ENCODE measurements around the gene ZNF157.
A peak's percentile ranks its signal among the peaks of the same experiment; 100 is the strongest.
"Not testable (repeated sequence)": the region's sequence is repeated elsewhere in the genome, so short reads cannot be mapped to it uniquely, and the experiment has no call there.

ZNF157 gene

DNA sequence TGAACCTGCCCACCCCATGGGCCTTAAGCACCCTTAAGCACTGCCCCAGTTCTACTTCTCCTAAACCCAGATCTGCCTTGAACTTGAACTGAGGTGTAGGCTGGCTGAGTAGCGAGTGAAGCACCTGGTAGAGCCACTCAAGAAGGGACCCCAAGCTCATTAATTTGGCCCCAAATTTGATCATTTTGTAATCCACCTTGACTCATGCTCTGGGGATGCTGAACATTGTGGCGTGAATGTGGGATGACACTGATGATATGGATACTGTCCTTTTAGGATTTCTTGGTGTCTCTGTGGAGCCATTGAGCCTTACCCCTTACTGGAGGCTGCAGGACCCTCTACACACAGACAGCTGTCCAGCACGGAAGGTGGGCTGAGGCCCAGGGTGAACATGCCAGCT lies at the start of gene ZNF157:
Gene ZNF157, plus strand, starts transcription at position 301 of the 400 bp plus-strand sequence. Its CDS starts 91 bp downstream, at position 392.
- no peak within 1 kb of the TSS for H3K4me3 ChIP-seq (ENCODE audit: low read depth, low read length)
- DNase-seq (ENCODE audit: low read depth): no peak

- peak; percentile 15 for DNase-seq (ENCODE audit: low read depth)
- no peak overlapping the region for H3K4me3 ChIP-seq (ENCODE audit: low read depth, low read length)
Observed at GRCh38 chrX:47321386-47321785, 49.0 kb upstream of the ZNF157 start.

DNA sequence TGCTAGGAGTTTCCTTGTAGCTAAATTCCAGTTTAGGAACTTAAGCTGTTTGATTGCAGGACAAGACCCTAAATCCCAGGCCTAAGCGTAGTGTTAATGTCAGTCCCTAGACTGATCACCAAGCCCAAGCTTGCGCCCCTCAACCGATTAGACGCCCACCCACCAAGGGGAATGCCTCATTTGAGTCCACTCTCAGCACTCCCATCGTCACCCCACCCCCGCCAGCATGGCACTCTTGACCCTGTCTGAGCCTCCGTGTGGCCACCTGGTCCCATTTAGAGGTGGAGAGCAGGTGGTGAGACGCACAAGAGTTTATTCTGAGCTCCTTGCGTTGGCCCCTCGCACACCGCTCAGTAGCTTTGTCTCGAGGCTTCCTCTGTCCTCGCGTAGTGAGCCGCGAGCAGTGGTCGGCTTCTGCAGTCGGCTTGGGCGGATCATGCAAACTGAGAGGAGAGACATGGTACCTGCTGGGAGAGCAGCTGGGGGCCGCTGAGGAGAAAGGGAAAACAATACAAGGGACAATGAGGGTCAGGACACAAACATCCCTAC lies 48.5 kb upstream of the ZNF157 start:
- no peak for DNase-seq (ENCODE audit: low read depth)
- H3K4me3 ChIP-seq (ENCODE audit: low read depth, low read length): no peak overlapping the region

DNA sequence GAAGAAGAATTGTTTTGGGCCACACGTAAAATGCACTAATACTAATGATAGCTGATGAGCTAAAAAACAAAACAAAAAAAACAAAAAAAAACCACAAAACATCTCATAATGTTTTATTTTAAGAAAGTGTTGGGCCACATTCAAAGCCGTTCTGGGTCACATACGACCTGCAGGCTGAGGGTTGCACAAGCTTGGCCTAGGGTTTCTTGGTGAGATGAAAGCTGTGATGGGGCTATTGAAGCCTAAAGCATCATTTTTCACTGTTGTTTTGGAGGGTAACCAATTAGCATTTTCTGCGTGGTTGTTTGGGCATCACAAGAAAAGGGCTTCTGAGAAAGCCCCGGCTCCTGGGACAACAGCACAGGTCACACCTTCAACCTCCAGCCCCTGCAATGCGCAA lies 42.5 kb upstream of the ZNF157 start:
- no peak for DNase-seq (ENCODE audit: low read depth)

GRCh38 chrX:47332729-47333128 lies 37.6 kb upstream of the ZNF157 start:
- DNase-seq (ENCODE audit: low read depth): not testable (repeated sequence)

More for the DNA sequence above, 42.5 kb upstream of the ZNF157 start:
- no peak overlapping the region for H3K4me3 ChIP-seq (ENCODE audit: low read depth, low read length)

DNA sequence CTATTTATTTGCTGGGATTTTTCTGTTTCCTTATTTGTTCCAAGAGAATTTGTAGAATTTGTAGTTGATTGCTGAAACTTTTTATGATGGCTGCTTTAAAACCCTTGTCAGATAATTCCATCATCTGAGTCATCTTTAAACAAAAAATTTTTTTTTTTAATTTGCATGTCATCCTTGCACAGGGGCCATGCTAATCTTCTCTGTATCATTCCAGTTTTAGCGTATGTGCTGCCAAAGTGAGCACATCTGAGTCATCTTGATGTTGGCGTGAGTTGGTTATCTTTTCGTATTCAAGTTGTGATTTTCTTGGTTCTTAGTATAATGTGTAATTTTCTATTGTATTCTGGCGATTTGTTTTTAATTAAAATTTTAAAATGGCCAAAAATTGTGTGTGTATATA lies 18.7 kb upstream of the ZNF157 start:
- no peak overlapping the region for H3K4me3 ChIP-seq (ENCODE audit: low read depth, low read length)
- no peak for DNase-seq (ENCODE audit: low read depth)

More at GRCh38 chrX:47332729-47333128, 37.6 kb upstream of the ZNF157 start:
- not testable (repeated sequence) for H3K4me3 ChIP-seq (ENCODE audit: low read depth, low read length)

DNA sequence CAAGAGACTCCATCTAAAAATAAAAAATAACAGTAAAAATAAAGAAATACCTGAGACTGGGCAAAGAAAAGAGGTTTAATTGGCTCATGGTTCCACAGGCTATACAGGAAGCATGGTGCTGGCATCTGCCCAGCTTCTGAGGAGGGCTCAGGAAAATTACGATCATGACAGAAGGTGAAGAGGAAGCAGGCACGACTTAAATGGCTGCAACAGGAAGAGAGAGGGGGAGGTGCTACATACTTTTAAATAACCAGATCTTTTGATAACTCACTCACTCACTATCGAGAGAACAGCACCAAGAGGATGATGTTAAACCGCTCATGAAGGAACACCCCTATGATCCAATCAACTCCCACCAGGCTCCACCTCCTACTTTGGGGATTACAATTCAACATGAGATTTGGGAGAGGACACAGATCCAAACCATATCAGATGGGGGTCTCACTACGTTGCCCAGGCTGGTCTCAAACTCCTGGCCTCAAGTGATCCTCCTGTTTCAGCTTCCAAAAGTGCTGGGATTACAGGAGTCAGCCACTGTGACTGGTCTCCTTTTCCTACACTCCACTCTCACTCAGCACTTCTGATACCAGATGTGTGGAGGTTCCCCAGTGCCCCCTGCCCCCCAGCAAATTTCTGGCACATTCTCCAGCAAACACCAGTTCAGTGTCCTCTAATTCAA lies 11.9 kb upstream of the ZNF157 start:
- H3K4me3 ChIP-seq (ENCODE audit: low read depth, low read length): no peak overlapping the region
- no peak for DNase-seq (ENCODE audit: low read depth)

- no peak overlapping the region for H3K4me3 ChIP-seq (ENCODE audit: low read depth, low read length)
- no peak for DNase-seq (ENCODE audit: low read depth)
Observed at GRCh38 chrX:47360423-47361179, 9.8 kb upstream of the ZNF157 start.

DNA sequence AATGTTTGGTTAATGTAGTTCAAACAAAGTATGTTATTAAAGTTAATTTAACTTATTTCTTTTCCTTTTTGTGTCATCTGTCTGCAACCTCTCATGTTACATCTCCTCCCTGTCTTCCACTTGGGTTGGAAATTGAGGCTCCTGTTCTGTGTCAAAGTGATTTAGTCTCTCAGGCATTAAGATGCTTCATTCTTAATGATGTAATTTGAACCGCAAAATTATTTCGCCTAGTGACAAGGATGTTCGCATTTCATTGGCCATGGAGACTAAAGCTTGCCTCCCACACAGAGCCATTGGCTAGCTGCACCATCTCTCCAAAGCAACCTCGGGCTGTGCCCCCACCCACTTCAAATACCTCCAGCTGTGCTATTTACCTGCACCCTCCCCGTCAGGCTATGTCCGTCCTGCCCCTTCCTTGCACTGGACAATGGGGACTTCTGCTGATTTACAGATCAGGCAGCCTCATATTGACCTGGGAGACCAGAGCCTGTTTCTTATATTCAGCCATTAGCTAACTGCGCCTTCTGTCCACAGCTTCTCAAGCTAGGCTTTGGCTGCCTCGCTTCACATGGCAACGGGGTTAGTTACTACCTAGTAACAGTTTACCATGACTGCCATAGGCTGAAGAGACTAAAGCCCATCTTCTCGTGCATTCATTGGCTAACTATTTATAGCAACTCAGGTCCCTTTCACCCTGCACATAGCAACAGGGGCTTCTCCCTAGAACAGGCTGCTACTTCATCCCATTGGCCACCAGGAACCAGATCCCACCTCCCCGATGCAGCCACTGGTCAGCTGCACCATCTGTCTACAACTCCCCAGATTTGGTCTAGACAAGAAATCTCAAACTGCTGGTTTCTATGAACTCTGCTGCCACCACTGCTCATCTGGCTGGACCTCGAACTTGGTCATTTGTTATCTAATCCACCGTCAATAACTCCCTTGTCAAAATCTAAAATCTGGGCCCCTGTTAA lies 8.6 kb upstream of the ZNF157 start:
- DNase-seq (ENCODE audit: low read depth): peak; percentile 90
- peak overlapping the region; percentile 41 for H3K4me3 ChIP-seq (ENCODE audit: low read depth, low read length)

DNA sequence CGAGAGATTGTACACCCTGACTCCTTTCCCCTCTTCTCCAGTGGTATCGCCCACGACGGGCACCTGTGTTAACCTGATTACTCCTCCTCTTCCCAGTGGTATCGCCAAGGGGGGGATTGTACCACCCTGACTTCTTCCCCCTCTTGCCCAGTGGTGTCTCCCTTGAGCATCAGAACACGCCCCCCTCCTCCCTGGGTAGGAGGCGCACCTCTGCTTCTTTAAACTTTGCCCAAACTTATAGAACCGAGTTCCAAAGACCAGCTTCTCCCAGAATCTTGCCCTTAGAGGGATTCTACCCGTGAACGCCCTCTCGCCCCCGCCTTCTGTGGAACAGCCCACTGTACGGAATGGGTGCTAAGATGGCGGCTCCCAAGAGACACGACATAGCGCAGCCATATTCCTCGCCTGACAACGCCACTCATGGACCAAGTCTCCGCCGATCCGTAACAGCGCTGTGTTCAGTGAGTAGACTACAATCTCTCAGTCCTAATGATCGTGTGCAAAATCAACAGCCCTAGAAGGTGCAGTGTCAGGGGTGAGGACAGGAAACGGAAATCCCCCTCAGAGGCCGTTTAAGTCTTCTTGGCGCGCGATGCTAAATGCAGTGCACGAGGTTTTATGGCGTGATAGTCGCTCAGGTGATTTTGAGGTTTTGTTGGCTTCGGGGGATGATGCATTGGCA lies 4.2 kb upstream of the ZNF157 start:
- H3K4me3 ChIP-seq (ENCODE audit: low read depth, low read length): peak overlapping the region; percentile 48
- DNase-seq (ENCODE audit: low read depth): peak; percentile 25

DNA sequence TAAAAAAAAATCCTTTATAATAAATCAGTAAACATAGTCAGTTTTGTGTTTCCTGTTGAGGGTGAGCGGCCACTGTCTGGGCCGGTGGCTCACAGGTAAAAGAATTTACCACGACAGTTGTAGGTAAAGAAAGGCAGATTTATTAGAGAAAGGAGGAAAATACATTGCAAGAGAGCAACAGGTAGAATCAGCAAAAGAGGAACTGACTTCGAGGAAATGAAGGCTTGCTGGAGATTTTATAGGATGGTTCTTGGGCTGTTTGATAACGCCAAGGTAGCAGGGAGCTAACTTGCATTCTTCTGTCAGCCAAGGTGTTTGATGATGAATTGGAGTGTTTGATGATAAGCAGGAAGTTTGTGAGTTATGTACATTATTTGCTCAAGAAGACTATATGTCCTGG lies 2.8 kb downstream of the ZNF157 start:
- DNase-seq (ENCODE audit: low read depth): no peak
- no peak overlapping the region for H3K4me3 ChIP-seq (ENCODE audit: low read depth, low read length)

DNA sequence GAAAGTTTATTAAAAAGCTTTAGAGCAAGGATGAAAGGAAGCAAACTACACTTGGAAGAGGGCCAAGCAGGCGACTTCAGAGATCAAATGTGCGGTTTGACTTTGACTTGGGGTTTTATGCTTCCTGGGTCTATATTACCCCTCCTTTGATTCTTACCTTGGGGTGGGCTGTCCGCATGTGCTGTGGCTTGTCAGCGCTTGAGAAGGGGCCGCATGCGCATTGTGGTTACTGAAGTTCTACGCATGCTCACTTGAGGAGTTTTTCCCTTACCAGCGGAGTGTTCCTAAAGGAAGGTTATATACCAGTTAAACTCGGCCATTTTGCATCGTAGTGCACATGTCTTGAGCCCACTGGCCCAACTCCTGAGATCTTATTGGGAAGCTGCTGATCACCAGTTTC lies 9.9 kb downstream of the ZNF157 start:
- no peak overlapping the region for H3K4me3 ChIP-seq (ENCODE audit: low read depth, low read length)
- DNase-seq (ENCODE audit: low read depth): no peak

DNA sequence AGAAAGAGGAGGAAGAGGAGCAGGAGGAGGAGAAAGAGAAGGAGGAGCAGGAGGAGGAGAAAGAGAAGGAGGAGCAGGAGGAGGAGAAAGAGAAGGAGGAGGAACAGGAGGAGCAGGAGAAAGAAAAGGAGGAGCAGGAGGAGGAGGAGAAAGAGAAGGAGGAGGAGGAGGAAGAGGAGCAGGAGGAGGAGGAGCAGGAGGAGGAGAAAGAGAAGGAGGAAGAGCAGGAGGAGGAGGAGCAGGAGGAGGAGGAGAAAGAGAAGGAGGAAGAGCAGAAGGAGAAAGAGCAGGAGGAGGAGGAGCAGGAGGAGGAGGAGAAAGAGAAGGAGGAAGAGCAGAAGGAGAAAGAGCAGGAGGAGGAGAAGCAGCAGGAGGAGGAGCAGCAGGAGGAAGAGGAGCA lies 10.5 kb downstream of the ZNF157 start:
- not testable (repeated sequence) for H3K4me3 ChIP-seq (ENCODE audit: low read depth, low read length); DNase-seq (ENCODE audit: low read depth)

GRCh38 chrX:47384502-47384901 lies 14.1 kb downstream of the ZNF157 start:
- DNase-seq (ENCODE audit: low read depth): no peak
- H3K4me3 ChIP-seq (ENCODE audit: low read depth, low read length): no peak overlapping the region

DNA sequence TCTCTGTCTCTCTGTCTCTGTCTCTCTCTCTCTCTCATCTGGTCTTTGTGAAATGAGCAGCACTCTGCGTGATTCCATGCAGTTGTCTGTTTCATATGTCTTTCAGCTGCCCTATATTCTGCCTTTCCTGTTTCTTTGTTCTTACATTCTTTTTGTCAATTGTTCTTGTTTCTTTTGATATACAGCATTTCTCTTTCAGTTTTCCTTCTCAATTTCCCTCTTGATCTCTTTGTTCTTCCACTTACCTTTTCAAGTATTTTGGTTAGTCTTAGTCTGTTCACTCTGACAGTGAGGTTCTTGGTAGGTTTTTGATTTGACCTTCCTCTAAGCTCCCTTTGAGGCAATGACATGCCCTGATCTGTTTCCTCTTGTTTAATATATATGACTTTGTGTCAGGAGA lies 20.4 kb downstream of the ZNF157 start:
- H3K4me3 ChIP-seq (ENCODE audit: low read depth, low read length): no peak overlapping the region
- DNase-seq (ENCODE audit: low read depth): no peak

GRCh38 chrX:47413179-47413594 lies 42.8 kb downstream of the ZNF157 start:
- H3K4me3 ChIP-seq (ENCODE audit: low read depth, low read length): no peak overlapping the region
- DNase-seq (ENCODE audit: low read depth): no peak

GRCh38 chrX:47420265-47420664 lies 49.9 kb downstream of the ZNF157 start:
- no peak overlapping the region for H3K4me3 ChIP-seq (ENCODE audit: low read depth, low read length)
- no peak for DNase-seq (ENCODE audit: low read depth)

- H3K4me3 ChIP-seq (ENCODE audit: low read depth, low read length): no peak overlapping the region
- no peak for DNase-seq (ENCODE audit: low read depth)
Observed at GRCh38 chrX:47420962-47421361, 50.6 kb downstream of the ZNF157 start.

GRCh38 chrX:47422444-47422843 lies 52.1 kb downstream of the ZNF157 start:
- no peak for DNase-seq (ENCODE audit: low read depth)
- H3K4me3 ChIP-seq (ENCODE audit: low read depth, low read length): no peak overlapping the region

Data from skeletal muscle cell (primary cell).